GM11168 (cell line): ENCODE results near the gene ACTA2.
"Not testable (repeated sequence)": the region's sequence is repeated elsewhere in the genome, so short reads cannot be mapped to it uniquely, and the experiment has no call there.

Source experiments
- in situ Hi-C: fragments of 300-500 bp; cut with MboI; formaldehyde crosslinking; loops from one replicate; pipeline ENCODE4 v1.12.0; 2022; ENCODE audit warnings: low sequenced_read_pairs; ENCODE audit not compliant: unreplicated experiment

ACTA2 gene

DNA sequence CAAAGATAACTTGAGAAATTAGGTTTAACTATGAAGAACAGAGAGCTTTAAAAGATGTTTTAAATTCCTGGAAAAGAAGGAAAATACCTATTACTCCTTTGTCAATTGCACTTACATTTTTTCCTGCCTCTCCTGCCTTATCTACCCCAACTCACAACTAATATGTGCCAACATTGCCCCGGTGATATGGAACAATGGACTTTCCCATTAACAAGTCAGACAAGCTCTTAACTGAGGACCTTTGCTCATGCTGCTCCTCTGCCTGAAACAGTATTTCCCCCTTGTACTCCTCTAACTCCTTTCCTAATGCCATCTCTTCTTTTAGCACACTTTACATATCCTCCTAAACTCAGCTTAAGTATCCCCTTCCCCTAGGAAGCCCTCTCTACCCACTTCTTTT lies 4.8 kb upstream of the ACTA2 start:
- in situ Hi-C loops = no loop called here

DNA sequence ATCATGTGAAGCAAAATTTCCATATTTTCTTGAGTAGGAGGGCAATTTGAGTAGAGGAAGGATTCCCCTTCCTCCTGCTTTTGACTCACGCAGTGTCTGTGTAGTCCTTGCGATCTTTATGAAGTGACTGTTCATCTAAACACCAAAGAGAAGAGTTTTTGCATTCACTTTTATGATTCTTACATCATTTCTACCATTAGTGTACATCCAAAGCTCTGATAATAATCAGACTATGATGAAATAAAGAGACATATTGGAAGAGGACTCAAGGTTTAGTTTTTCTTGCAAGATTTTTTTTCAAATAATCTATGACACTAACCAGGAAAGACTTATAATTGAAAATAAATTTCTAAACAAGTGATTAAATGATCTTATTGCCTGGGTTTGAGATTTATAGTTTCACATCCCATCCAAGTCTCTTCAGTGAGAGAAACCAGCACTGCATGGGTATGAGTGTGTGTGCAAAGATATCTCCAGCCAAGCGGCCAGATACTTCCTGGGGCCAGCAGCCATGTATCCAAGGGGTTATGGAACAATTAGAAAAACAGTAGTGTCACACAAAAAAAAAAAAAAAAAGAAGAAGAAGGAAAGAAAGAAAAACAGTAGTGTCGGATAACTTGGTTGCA lies 2.0 kb upstream of the ACTA2 start:
- in situ Hi-C loops = no loop called here

DNA sequence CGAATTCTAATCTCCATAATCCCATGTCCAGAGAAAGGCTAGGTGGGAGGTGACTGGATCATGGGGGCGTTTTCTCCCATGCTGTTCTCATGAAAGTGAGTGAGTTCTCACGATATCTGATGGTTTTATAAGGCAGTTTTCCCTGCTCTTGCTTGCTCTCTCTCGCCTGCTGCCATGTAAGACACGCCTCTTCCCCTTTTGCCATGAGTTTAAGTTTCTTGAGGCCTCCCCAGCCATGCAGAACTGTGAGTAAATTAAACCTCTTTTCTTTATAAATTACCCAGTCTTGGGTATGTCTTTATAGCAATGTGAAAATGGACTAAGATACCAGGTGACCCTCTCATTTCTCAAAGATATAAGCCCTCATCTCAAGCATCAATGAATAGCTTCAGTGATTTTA lies 1.1 kb upstream of the ACTA2 start:
- in situ Hi-C loops = no loop called here

DNA sequence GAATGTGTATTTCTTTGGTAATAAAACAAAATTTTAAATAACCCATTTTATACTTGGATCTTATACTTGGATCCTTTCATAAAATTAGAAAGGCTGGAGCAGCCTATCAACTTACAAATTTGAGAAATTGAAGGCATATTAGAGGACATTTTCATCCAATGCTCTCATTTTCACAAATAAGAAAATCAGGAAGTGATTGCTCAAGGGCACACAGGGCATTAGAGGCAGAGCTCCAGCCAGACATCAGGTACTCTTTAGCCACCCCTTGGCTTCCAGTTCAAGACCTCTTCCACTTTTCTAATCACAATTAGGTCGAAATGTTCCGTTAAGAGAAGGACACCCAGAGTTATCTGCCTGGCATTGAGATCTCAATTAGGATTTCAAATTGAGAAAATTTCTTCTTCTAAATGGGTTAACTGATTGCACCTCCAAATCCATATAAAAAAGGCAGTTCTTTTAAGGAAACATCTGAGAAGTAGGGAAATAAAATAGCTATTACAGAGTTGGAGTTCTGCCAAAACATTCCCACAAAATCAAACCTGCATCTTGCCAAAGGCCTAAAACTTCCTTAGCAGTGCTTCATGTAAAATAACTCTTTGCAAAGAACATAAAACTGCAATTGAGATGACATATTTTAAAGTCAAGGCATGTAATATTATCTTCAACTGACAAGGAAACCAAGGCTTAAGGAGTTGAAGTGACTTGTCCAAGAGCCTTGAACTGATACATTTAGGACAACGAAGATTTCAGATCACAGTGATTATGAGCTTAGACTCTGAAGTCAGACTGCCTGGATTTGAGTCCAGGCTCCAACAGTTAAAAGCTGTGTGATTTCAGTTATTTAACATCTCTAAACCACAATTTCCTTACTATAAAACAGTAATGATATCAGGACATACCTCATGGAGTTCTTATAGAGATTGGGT lies 2.4 kb downstream of the ACTA2 start:
- in situ Hi-C loops = no loop called here

DNA sequence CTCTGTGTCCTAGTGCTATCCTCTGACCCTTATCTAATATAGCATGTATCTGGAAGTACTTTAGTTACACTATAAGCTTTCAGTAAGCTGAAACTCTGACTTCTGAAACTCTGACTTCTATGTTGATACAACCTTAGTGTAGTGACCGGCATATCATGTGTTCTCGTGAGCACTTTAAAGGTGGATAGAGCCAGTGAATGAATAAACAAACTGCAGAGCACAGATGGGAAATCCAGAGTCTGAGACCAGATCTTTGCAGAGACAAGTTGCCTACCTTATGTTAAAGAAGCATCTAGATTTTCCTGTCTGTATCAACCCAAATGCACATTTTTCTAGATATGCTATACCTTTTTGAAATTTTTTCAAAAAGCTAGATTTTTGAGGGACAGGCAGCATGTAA lies 3.5 kb downstream of the ACTA2 start:
- in situ Hi-C loops = no loop called here

DNA sequence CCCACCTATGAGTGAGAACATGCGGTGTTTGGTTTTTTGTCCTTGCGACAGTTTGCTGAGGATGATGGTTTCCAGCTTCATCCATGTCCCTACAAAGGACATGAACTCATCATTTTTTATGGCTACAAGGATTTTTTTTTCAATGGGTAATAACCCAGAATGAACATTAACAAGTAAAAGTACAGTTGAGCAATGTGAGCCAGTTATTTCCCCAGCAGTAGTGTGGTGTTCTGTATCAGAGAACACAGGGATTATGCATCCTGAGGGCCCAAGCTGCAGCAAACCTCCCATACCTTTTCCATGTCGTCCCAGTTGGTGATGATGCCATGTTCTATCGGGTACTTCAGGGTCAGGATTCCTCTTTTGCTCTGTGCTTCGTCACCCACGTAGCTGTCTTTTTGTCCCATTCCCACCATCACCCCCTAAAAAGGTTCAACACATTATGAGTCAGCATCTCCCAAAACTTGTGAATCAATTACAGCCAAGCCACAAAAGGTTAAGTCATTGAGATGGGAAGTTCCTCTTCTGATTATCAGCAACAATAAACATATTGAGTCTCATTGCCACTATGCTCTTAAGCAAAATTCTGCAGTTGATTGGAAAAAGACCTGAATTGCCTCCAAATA lies 5.5 kb downstream of the ACTA2 start:
- in situ Hi-C loops = no loop called here

DNA sequence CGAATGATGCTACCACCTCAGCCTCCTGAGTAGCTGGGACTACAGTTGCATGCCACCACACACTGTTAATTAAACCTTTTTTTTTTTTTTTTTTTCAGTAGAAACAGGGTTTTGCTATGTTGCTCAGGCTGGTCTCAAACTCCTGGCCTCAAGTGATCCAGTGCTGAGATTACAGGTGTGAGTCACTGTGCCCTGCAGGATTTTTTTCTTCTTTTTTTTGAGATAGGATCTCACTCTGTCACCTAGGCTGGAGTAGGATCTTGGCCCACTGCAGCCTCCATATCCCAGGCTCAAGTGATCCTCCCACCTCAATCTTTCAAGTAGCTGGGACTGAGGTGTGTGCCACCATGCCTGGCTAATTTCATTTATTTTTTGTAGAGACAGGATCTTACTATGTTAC lies 6.4 kb downstream of the ACTA2 start:
- in situ Hi-C loops = no loop called here

DNA sequence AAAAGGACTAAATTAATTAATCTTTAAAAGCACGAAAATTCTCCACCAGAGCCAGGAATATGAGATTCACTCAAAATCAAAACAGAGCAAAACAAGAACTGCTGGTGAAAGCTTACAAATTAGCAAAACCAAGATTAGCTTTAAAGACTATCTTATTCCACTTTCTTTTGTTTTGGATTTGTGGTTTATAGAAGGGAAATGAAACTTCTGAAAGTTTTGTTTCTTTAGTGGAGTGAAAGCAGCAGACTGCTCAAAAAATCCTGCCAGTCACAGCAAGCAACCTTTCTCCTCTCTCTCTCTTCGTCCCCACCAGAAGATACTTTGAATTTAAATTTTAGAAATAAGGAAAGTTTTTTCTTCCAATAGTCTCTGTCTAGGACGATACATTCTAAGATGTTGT lies 7.8 kb downstream of the ACTA2 start:
- in situ Hi-C loops = loop anchor here (5.0 kb wide), 1 partner anchor 267 kb away; no protein-coding TSS in a partner anchor

DNA sequence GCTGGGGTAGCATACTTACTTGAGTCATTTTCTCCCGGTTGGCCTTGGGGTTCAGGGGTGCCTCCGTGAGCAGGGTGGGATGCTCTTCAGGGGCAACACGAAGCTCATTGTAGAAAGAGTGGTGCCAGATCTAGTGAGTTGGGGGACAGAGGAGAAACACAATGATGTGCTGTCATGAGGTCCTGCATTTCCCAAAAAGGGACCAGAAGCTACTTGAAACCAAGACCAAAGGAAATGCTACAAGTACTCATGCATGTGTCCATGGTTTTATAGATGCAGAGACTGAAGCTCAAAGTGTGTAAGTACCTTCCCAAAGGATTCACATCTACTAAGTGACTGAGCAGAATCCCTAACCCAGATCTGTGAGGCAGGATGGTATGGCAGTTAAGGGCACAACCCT lies 8.8 kb downstream of the ACTA2 start:
- in situ Hi-C loops = loop anchor here (5.0 kb wide), 1 partner anchor 269 kb away; no protein-coding TSS in a partner anchor

DNA sequence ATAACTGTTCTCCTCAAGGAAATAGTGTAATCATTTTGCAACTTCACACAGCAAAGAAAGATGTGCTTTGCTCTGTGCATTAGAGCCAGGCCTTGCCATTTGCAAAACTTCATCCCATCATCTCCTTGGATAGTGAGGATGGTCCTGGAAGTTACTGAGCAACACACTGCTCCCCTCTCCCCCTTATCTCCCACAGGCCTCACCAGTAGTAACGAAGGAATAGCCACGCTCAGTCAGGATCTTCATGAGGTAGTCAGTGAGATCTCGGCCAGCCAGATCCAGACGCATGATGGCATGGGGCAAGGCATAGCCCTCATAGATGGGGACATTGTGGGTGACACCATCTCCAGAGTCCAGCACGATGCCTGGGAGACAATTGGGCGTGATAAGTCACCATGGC lies 11.5 kb downstream of the ACTA2 start:
- in situ Hi-C loops = loop anchor here (5.0 kb wide), 1 partner anchor 271 kb away; no protein-coding TSS in a partner anchor

DNA sequence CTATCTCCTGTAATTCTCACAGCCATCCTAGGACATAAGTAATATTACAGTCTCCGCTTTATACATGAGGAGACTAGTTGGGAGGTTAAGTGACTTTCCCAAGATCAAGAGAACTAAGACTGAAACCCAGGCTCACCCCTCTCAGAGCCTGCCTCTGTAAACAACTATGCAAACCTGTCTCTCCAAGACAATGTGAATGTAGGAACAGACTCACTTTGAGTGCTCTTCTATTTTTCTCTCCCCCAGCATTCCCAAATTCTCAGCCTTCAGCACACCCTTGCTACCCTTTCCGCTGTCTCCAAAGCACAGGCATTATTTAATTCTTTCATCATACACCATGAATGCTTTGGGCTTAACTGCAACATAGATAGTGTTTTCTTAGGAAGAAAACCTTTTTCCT lies 13.6 kb downstream of the ACTA2 start:
- in situ Hi-C loops = loop anchor here (5.0 kb wide), 1 partner anchor 43 kb away; no protein-coding TSS in a partner anchor

DNA sequence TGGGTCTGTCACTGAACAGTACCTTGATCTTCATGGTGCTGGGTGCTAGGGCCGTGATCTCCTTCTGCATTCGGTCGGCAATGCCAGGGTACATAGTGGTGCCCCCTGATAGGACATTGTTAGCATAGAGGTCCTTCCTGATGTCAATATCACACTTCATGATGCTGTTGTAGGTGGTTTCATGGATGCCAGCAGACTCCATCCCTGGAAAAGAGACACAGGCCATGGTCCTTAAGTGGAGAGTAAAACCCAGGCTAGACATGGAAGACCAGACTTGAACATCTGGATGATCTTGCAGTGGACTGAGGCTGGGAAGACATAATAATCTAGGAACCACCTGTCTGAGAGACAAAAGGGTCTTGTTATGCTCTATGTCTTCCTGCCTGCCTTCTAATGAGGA lies 14.5 kb downstream of the ACTA2 start:
- in situ Hi-C loops = loop anchor here (5.0 kb wide), 1 partner anchor 44 kb away; no protein-coding TSS in a partner anchor

DNA sequence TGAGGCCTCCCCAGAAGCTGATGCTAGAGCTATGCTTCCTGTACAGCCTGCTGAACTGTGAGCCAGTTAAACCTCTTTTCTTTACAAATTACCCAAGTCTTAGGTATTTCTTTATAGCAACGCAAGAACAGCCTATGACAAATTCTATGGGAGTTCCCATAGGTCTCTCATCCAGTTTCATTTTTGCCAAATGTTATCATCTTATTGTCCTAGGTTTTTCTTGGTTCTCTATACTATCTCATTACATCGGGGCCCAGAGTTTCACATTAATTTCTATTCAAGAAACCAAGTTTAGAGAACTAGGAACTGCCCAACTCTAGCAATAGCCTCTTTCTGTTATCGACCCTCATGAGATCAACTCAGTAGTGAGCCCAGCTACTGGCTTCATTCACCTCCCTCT lies 15.9 kb downstream of the ACTA2 start:
- in situ Hi-C loops = loop anchor here (5.0 kb wide), 1 partner anchor 46 kb away; no protein-coding TSS in a partner anchor

DNA sequence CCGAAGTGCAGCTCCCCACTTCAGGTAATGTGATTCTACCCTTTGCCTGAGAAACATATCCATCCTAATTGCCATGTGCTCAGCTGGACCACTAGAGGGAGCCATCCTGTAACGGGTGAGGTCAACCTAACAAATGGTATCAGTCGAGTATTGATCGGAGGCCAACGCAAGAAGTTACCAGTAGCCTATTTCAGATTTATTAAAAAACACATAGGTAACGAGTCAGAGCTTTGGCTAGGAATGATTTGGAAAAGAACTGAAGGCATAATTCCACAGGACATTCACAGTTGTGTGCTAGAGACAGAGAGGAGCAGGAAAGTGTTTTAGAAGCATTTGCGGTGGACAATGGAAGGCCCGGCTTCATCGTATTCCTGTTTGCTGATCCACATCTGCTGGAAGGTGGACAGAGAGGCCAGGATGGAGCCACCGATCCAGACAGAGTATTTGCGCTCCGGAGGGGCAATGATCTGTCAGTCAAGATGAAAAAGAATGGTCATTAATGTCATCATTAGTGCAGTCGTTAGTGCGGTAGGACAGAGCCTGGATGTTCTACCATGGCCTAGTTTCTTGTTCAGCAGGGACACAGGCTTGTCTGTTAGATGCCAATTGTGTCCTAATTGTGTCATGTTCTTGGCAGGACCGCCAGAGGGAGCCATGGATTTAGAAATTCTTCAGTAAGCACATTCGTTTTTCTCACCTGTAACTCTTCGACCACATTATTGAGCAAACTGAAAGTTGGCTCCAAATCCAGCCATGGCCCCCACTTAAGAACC lies 17.5 kb downstream of the ACTA2 start:
- in situ Hi-C loops = loop anchor here (5.0 kb wide), 1 partner anchor 47 kb away; no protein-coding TSS in a partner anchor

DNA sequence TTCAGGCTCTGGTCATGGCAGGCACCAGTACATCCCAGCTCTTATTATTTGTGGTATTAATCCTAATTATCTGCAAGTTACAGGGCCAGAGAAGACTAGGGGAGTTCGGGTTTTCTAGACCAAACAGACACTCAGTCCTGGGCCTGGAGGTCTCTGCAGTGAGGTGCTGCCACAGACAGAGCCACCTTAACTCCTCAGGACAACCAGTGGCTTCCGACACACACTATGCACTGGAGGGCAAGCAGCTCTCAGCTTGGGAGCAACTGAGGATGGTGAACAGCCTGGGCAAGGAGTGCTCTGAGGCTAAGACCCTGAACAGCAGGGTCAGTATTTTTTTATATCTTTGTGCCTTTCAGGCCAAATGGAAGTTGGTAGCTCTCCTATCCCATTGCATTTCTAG lies 19.0 kb downstream of the ACTA2 start:
- in situ Hi-C loops = no loop called here

DNA sequence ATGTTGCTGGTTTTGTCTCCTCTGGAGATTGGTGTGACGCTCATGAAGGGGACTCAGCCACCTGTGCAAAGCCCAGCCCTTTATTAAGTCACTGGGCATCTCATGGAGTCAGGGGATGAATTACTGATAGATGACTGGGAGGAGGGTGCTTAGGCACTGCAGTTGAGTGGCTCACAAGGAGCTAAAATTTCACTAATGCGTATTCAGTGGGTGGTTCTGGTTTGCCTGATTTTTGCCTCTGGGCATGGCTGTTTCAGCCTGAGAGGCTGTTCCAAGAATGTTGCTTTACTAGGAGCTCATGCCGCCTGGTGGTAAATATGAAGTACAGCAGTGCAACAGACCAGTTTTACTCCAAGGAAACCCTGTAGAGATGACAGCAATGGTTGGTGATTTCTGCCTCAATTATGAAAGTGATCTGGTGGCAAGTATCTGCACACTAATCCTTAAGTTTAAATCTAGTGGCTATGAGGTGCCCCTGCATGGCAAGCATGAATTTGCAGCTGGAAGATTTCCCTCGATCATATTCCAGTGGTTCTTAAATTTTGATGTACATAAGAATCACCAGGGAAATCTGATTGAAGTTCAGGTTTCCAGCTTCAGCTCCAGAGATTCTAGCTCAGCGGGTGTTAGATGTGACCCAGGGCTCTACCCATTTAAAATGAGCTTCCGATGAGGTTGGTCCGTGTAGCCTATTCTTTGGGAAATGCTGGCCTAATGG lies 19.9 kb downstream of the ACTA2 start:
- in situ Hi-C loops = no loop called here

DNA sequence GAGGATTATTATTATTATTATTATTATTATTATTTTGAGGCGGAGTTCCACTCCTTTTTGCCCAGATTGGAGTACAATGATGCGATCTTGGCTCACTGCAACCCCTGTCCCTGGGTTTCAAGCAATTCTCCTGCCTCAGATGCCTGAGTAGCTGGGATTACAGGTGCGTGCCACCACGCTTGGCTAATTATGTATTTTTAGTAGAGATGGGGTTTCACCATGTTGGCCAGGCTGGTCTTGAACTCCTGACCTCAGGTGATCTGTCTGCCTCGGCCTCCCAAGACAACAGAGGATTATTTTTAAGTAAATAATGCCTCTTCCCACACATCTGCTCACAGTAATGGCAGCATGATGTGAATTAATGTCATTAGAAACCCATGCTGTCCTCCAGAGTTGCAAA lies 20.5 kb downstream of the ACTA2 start:
- in situ Hi-C loops = not testable (repeated sequence)

DNA sequence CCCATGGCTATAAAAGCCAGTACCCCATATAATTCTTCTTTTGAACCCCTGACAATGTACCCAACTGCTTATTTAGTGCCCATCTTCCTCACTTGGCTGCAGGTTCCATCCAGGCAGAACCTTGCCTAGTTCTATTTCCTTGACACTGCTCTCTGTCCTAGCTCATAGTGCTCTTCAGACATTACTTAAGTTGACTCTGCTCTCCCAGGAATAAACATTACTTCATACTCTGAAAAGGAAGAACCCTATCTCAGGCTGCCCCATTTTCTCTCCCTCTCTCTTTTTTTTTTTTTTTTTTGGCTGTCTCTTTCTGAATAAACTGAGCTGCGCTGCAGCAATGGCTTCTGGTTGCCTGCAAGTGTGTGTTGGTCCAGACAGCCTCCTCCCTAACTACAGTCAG lies 21.0 kb downstream of the ACTA2 start:
- in situ Hi-C loops = no loop called here

DNA sequence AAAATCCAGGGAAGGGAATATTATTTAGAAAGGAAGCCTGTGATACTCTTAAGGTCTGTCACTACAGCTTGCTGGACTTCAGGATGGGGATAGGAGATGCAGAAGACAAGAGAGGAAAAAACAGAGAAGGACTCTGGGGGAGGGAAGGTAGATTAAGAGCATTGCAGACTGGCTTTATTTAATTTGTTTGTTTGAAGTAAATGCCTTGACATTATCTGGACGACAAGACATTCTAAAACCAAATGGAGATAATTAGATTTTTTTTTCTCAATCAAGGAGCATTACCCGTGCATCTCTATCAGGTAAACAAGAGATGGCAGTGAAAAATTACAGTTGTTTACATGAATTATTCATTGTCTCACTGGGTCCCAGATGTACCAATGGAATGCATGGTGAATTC lies 24.3 kb downstream of the ACTA2 start:
- in situ Hi-C loops = loop anchor here (5.0 kb wide), 1 partner anchor 91 kb away; no protein-coding TSS in a partner anchor

DNA sequence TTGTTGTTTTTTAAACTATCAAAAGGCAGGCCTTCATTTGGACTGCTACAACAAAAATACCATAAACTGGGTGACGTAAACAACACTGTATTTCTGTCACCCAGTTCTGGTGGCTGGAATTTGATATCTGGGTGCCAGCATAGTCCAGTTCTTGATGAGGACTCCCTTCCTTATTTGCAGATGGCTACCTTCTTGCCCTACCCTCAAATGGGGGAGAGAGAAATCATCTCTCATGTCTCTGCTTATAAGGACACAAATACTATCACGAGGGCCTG lies 25.2 kb downstream of the ACTA2 start:
- in situ Hi-C loops = loop anchor here (5.0 kb wide), 1 partner anchor 90 kb away; no protein-coding TSS in a partner anchor
